Endodermal cell (in vitro differentiated cells): Measurements from ENCODE around the gene PCDHGA1. TPM values are rescaled to one million over a fixed set of nuclear protein-coding genes. Genes with fewer than 3 reads are reported as not detected.

Experiments used
- DNase-seq: peaks from one replicate; pipeline ENCODE4 v3.0.0-alpha.2; 2017
- H3K27ac ChIP-seq: 2 replicates; pipeline ENCODE4 v1.5.1; 2013; ENCODE audit warnings: mild to moderate bottlenecking, low read depth, low read length, moderate library complexity
- H3K27me3 ChIP-seq: 2 replicates; pipeline ENCODE4 v1.6.1; 2013; ENCODE audit warnings: mild to moderate bottlenecking, low read length, moderate library complexity; ENCODE audit not compliant: insufficient read depth, control insufficient read depth, poor library complexity, severe bottlenecking
- H3K36me3 ChIP-seq: 2 replicates; pipeline ENCODE4 v1.7.0; 2013; ENCODE audit warnings: mild to moderate bottlenecking, low read length, moderate library complexity; ENCODE audit not compliant: control insufficient read depth, insufficient read depth
- H3K4me1 ChIP-seq: one replicate; pipeline ENCODE4 v1.7.0; 2013; ENCODE audit warnings: low read length; ENCODE audit not compliant: control insufficient read depth, insufficient read depth
- H3K4me3 ChIP-seq: 2 replicates; pipeline ENCODE4 v1.5.1; 2013; ENCODE audit warnings: mild to moderate bottlenecking, low read length, moderate library complexity
- H3K9ac ChIP-seq: 2 replicates; pipeline ENCODE4 v1.6.1; 2013; ENCODE audit warnings: mild to moderate bottlenecking, low read length, moderate library complexity; ENCODE audit not compliant: poor library complexity, severe bottlenecking; ENCODE audit errors: extremely low read depth
- H3K9me3 ChIP-seq: 2 replicates; pipeline ENCODE4 v1.6.1; 2013; ENCODE audit warnings: mild to moderate bottlenecking, low read length, moderate library complexity; ENCODE audit not compliant: control insufficient read depth
- H3K27ac Mint-ChIP-seq: 2 replicates; pipeline ENCODE4 v1.8.0; 2020; ENCODE audit warnings: mixed read lengths
- H3K27me3 Mint-ChIP-seq: 2 replicates; pipeline ENCODE4 v1.8.0; 2021; ENCODE audit warnings: mild to moderate bottlenecking, mixed read lengths; ENCODE audit not compliant: insufficient read depth
- H3K36me3 Mint-ChIP-seq: 2 replicates; pipeline ENCODE4 v1.8.0; 2020; ENCODE audit warnings: low read depth, mixed read lengths
- H3K4me1 Mint-ChIP-seq: 2 replicates; pipeline ENCODE4 v1.8.0; 2020; ENCODE audit warnings: mixed read lengths
- H3K4me3 Mint-ChIP-seq: 2 replicates; pipeline ENCODE4 v1.8.0; 2020; ENCODE audit warnings: mild to moderate bottlenecking, moderate library complexity, mixed read lengths
- H3K9me3 Mint-ChIP-seq: 2 replicates; pipeline ENCODE4 v1.8.0; 2020; ENCODE audit warnings: mild to moderate bottlenecking, mixed read lengths
- CTCF ChIP-seq: fragments of 200-600 bp; sonication (generic); conservative IDR thresholded peaks from 2 replicates; pipeline ENCODE4 v1.5.0; 2021; ENCODE audit warnings: antibody characterized with exemption, mild to moderate bottlenecking
- WGBS, 2 experiments: methylation state at CpG; one replicate each; pipeline versions ENCODE4 v1.1.5 to v1.1.7; 2013; ENCODE audit warnings: missing lambda C conversion rate in 2 of 2, mixed read lengths in 1 of 2; ENCODE audit not compliant: insufficient coverage in 1 of 2, insufficient read length in 1 of 2; 5-methylcytosine and 5-hydroxymethylcytosine counted together
- total RNA-seq, 2 donors: library from RNA; stranded (reverse); fragmentation: NEBNext Ultra II Directional in 1 of 2; extraction: Animal tissue kit (Norgen Biotek cat#: 25700) in 1 of 2; gene quantifications; 2 replicates in 1 of 2; 3 replicates in 1 of 2; pipeline ENCODE4 v1.2.1, GENCODE V29; 2021

The PCDHGA1 gene
- total RNA-seq, 2 donors from 2014 or later = 0.38 to 2.2 TPM

DNA sequence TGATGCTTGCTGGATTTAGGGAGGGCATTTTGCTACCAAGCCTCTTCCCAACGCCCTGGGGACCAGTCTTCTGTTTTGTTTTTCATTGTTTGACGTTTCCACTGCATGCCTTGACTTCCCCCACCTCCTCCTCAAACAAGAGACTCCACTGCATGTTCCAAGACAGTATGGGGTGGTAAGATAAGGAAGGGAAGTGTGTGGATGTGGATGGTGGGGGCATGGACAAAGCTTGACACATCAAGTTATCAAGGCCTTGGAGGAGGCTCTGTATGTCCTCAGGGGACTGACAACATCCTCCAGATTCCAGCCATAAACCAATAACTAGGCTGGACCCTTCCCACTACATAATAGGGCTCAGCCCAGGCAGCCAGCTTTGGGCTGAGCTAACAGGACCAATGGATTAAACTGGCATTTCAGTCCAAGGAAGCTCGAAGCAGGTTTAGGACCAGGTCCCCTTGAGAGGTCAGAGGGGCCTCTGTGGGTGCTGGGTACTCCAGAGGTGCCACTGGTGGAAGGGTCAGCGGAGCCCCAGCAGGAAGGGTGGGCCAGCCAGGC lies 181.5 kb downstream of the PCDHGA1 start:
- 89 to 91% methylated on average over 1 to 4 of the region's 4 CpGs for WGBS, 2 experiments
- no peak for TF ChIP-seq CTCF
- no peaks in the 10 kb centered on the region for H3K27me3 ChIP-seq
- Mint-ChIP-seq H3K4me1 (peaks cover 38% of the 10 kb centered on the region), H3K36me3 (peaks cover 16% of the 10 kb centered on the region), H3K27me3 (peaks cover 6% of the 10 kb centered on the region), H3K9me3 (no peaks in the 10 kb centered on the region), H3K4me3 (peak overlapping the region; percentile 69), H3K27ac (no peak overlapping the region)
- DNase-seq = no peak
- peaks cover 26% of the 10 kb centered on the region for H3K4me1 ChIP-seq
- no peak overlapping the region for H3K4me3 ChIP-seq
- no peak overlapping the region for H3K9ac ChIP-seq
- no peaks in the 10 kb centered on the region for H3K9me3 ChIP-seq
- H3K27ac ChIP-seq = no peak overlapping the region
- H3K36me3 ChIP-seq = peaks cover 33% of the 10 kb centered on the region

GRCh38 chr5:141512390-141512910 lies 182.1 kb downstream of the PCDHGA1 start:
- Mint-ChIP-seq H3K36me3 (peaks cover 21% of the 10 kb centered on the region), H3K27ac (peak overlapping the region; percentile 92), H3K9me3 (no peaks in the 10 kb centered on the region), H3K27me3 (peaks cover 6% of the 10 kb centered on the region), H3K4me1 (peaks cover 38% of the 10 kb centered on the region), H3K4me3 (peak overlapping the region; percentile 69)
- no peaks in the 10 kb centered on the region for H3K9me3 ChIP-seq
- peak overlapping the region; percentile 69 for H3K4me3 ChIP-seq
- peaks cover 39% of the 10 kb centered on the region for H3K36me3 ChIP-seq
- no peak overlapping the region for H3K9ac ChIP-seq
- 43 to 53% methylated on average over 14 to 28 of the region's 28 CpGs for WGBS, 2 experiments
- DNase-seq = peak; percentile 99
- TF ChIP-seq CTCF = peak; percentile 97
- no peaks in the 10 kb centered on the region for H3K27me3 ChIP-seq
- H3K4me1 ChIP-seq = peaks cover 26% of the 10 kb centered on the region
- peak overlapping the region; percentile 99 for H3K27ac ChIP-seq

DNA sequence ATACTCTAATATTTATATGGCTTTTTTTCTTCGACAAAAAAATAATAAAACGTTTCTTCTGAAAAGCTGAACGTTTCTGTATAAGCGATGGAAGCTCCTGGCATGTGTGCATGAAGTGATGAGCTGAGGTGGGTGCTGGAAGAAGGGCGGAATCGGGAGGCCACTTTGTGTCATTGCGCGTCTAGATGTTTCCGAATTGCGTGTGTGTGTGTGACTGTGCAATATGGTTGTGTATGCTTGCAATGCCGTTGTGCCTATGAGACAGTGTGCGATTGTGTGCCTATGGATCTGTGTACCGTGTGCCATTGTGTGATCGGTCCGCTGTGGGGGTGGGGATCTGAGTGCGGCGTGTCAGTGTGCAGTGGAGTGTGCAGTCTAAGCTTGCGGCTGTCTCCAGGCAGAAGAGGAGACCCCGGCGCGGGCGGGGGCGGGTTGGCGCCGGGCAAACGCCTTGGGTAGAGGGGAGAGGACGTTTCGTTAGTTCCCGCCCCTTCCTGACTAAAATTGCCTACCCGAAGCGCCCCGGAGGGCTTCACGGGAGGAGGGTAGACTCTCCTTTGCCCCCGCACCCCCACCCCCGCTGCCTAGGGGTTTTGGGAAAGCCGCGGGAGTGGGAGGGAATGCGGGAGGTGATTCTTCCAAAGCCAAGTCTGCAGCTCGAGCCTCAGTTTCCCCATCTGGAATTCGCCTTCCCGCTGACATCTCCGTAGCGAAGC lies 182.8 kb downstream of the PCDHGA1 start:
- 40 to 69% methylated on average over 10 to 43 of the region's 43 CpGs for WGBS, 2 experiments
- Histone ChIP-seq H3K27ac (peak overlapping the region; percentile 99), H3K4me1 (peaks cover 21% of the 10 kb centered on the region), H3K9me3 (no peaks in the 10 kb centered on the region), H3K27me3 (no peaks in the 10 kb centered on the region), H3K4me3 (peak overlapping the region; percentile 69), H3K36me3 (peaks cover 45% of the 10 kb centered on the region), H3K9ac (no peak overlapping the region)
- DNase-seq = peak; percentile 77
- Mint-ChIP-seq H3K4me1 (peaks cover 38% of the 10 kb centered on the region), H3K27ac (peak overlapping the region; percentile 92), H3K36me3 (peaks cover 25% of the 10 kb centered on the region), H3K9me3 (no peaks in the 10 kb centered on the region), H3K4me3 (peak overlapping the region; percentile 69), H3K27me3 (peaks cover 6% of the 10 kb centered on the region)
- TF ChIP-seq CTCF = no peak
